H9 (cell line): ENCODE measurements around the gene HLA-DQA1. TPM values are rescaled to one million over a fixed set of nuclear protein-coding genes. Genes with fewer than 3 reads are reported as not detected.

Source experiments
- DNase-seq: peaks from one replicate; pipeline ENCODE4 v3.0.0-alpha.2; 2017
- H2AFZ ChIP-seq: one replicate; pipeline ENCODE4 v1.6.1; 2013; ENCODE audit warnings: mild to moderate bottlenecking, low read length, control low read depth, moderate library complexity
- H2AK5ac ChIP-seq: 2 replicates; pipeline ENCODE4 v1.6.1; 2013; ENCODE audit warnings: low read length, control low read depth, mixed read lengths; ENCODE audit not compliant: insufficient read length
- H2BK120ac ChIP-seq: one replicate; pipeline ENCODE4 v1.6.1; 2013; ENCODE audit warnings: low read depth, mild to moderate bottlenecking, low read length, control low read depth, inconsistent platforms; ENCODE audit not compliant: poor library complexity, severe bottlenecking
- H2BK12ac ChIP-seq: 2 replicates; pipeline ENCODE4 v1.6.1; 2013; ENCODE audit warnings: low read length, control low read depth, mixed read lengths, low read depth; ENCODE audit not compliant: insufficient read length
- H2BK15ac ChIP-seq: 2 replicates; pipeline ENCODE4 v1.6.1; 2013; ENCODE audit warnings: low read depth, low read length, control low read depth
- H2BK20ac ChIP-seq: one replicate; pipeline ENCODE4 v1.6.1; 2013; ENCODE audit warnings: low read depth, mild to moderate bottlenecking, low read length, control low read depth, inconsistent platforms; ENCODE audit not compliant: poor library complexity, severe bottlenecking
- H2BK5ac ChIP-seq: 2 replicates; pipeline ENCODE4 v1.6.1; 2013; ENCODE audit warnings: low read length, control low read depth, mixed read lengths; ENCODE audit not compliant: insufficient read length
- H3K14ac ChIP-seq: 2 replicates; pipeline ENCODE4 v1.6.1; 2013; ENCODE audit warnings: low read length, control low read depth; ENCODE audit not compliant: insufficient read depth
- H3K18ac ChIP-seq: 2 replicates; pipeline ENCODE4 v1.6.1; 2013; ENCODE audit warnings: low read depth, mild to moderate bottlenecking, mixed read lengths, low read length, control low read depth; ENCODE audit not compliant: insufficient read length
- H3K23ac ChIP-seq: 2 replicates; pipeline ENCODE4 v1.6.1; 2013; ENCODE audit warnings: low read length, control low read depth, mixed read lengths, low read depth; ENCODE audit not compliant: insufficient read length
- H3K23me2 ChIP-seq: 2 replicates; pipeline ENCODE4 v1.6.1; 2013; ENCODE audit warnings: low read depth, mild to moderate bottlenecking, mixed read lengths, low read length, control low read depth; ENCODE audit not compliant: insufficient read length, poor library complexity, severe bottlenecking
- H3K27ac ChIP-seq: 2 replicates; pipeline ENCODE4 v1.5.1; 2013; ENCODE audit warnings: low read length, control low read depth, mixed read lengths, low read depth; ENCODE audit not compliant: insufficient read length
- H3K27me3 ChIP-seq: 2 replicates; pipeline ENCODE4 v1.6.1; 2013; ENCODE audit warnings: low read length, control low read depth, inconsistent platforms; ENCODE audit not compliant: insufficient read depth
- H3K4ac ChIP-seq: 2 replicates; pipeline ENCODE4 v1.6.1; 2013; ENCODE audit warnings: low read depth, mild to moderate bottlenecking, control low read depth, inconsistent platforms, low read length, moderate library complexity
- H3K4me1 ChIP-seq: 2 replicates; pipeline ENCODE4 v1.6.1; 2013; ENCODE audit warnings: low read length, control low read depth, inconsistent platforms; ENCODE audit not compliant: insufficient read depth
- H3K4me2 ChIP-seq: 2 replicates; pipeline ENCODE4 v1.6.1; 2013; ENCODE audit warnings: low read length, control low read depth, mixed read lengths; ENCODE audit not compliant: insufficient read length, insufficient read depth
- H3K56ac ChIP-seq: 2 replicates; pipeline ENCODE4 v1.6.1; 2013; ENCODE audit warnings: low read depth, mild to moderate bottlenecking, mixed read lengths, low read length, control low read depth; ENCODE audit not compliant: insufficient read length
- H3K79me1 ChIP-seq: 2 replicates; pipeline ENCODE4 v1.6.1; 2013; ENCODE audit warnings: low read depth, mild to moderate bottlenecking, moderate library complexity, low read length, control low read depth, inconsistent platforms; ENCODE audit not compliant: insufficient read depth, poor library complexity, severe bottlenecking
- H3K79me2 ChIP-seq: 2 replicates; pipeline ENCODE4 v1.6.1; 2013; ENCODE audit warnings: low read length, control low read depth, inconsistent platforms; ENCODE audit not compliant: insufficient read depth
- H3K9ac ChIP-seq: 2 replicates; pipeline ENCODE4 v1.6.1; 2013; ENCODE audit warnings: low read length, control low read depth, mixed read lengths; ENCODE audit not compliant: insufficient read length; ENCODE audit errors: extremely low read depth
- H3K9me3 ChIP-seq: one replicate; pipeline ENCODE4 v1.6.1; 2013; ENCODE audit warnings: low read depth, low read length, inconsistent platforms; ENCODE audit not compliant: control insufficient read depth
- H3T11ph ChIP-seq: one replicate; pipeline ENCODE4 v1.6.1; 2013; ENCODE audit warnings: mild to moderate bottlenecking, low read length, control low read depth, inconsistent platforms
- H4K20me1 ChIP-seq: one replicate; pipeline ENCODE4 v1.6.1; 2013; ENCODE audit not compliant: control insufficient read depth, insufficient read length, insufficient read depth
- H4K5ac ChIP-seq: 2 replicates; pipeline ENCODE4 v1.6.1; 2013; ENCODE audit warnings: low read depth, mild to moderate bottlenecking, mixed read lengths, low read length, control low read depth; ENCODE audit not compliant: insufficient read length
- H4K8ac ChIP-seq: replicated peaks from 2 replicates; pipeline ENCODE4 v1.6.1; 2013; ENCODE audit warnings: low read length, control low read depth, mixed read lengths, low read depth; ENCODE audit not compliant: insufficient read length
- H4K91ac ChIP-seq: 2 replicates; pipeline ENCODE4 v1.6.1; 2013; ENCODE audit warnings: low read depth, mild to moderate bottlenecking, moderate library complexity, mixed read lengths, low read length, control low read depth; ENCODE audit not compliant: insufficient read length
- H3K27ac Mint-ChIP-seq, 3 experiments: 2 replicates in 2 of 3; 3 replicates in 1 of 3; pipeline ENCODE4 v1.8.0; 2020 to 2021; ENCODE audit warnings: mixed read lengths in 3 of 3, mild to moderate bottlenecking in 1 of 3, moderate library complexity in 1 of 3
- H3K27me3 Mint-ChIP-seq: 2 replicates; pipeline ENCODE4 v1.8.0; 2021; ENCODE audit warnings: low read depth, mild to moderate bottlenecking, moderate library complexity, mixed read lengths
- H3K36me3 Mint-ChIP-seq, 3 experiments: 2 replicates in 2 of 3; 3 replicates in 1 of 3; pipeline ENCODE4 v1.8.0; 2020 to 2021; ENCODE audit warnings: low read depth in 3 of 3, mixed read lengths in 3 of 3; ENCODE audit not compliant: insufficient read depth in 1 of 3
- H3K4me1 Mint-ChIP-seq, 2 experiments: 2 replicates each; pipeline ENCODE4 v1.8.0; 2020; ENCODE audit warnings: mixed read lengths in 2 of 2
- H3K4me3 Mint-ChIP-seq, 2 experiments: 2 replicates in 1 of 2; 3 replicates in 1 of 2; pipeline ENCODE4 v1.8.0; 2020 to 2021; ENCODE audit warnings: mild to moderate bottlenecking in 2 of 2, mixed read lengths in 2 of 2, moderate library complexity in 1 of 2
- H3K9me3 Mint-ChIP-seq, 2 experiments: 2 replicates in 1 of 2; 3 replicates in 1 of 2; pipeline ENCODE4 v1.8.0; 2020; ENCODE audit warnings: mild to moderate bottlenecking in 2 of 2, mixed read lengths in 2 of 2, moderate library complexity in 1 of 2
- CTCF ChIP-seq: fragments of 200-600 bp; sonication (generic); conservative IDR thresholded peaks from 3 replicates; pipeline ENCODE4 v1.8.0; 2021; ENCODE audit warnings: antibody characterized with exemption, mild to moderate bottlenecking
- WGBS: extraction: QIAGEN DNeasy Blood & Tissue Kit; methylation state at CpG from one replicate; pipeline ENCODE4 v1.1.7; 2013; ENCODE audit warnings: missing lambda C conversion rate, low lambda C conversion rate, mixed read lengths; ENCODE audit not compliant: insufficient read length; ENCODE audit errors: extremely low coverage; 5-methylcytosine and 5-hydroxymethylcytosine counted together
- total RNA-seq: library from RNA; stranded (reverse); gene quantifications from 2 replicates; pipeline ENCODE4 v1.2.1, GENCODE V29; 2021

HLA-DQA1 gene
- total RNA-seq, 1 experiment from 2014 or later, result 1.7 TPM

- Histone ChIP-seq H3K9ac (no peak overlapping the region), H3K79me1 (no peaks in the 10 kb centered on the region), H3K9me3 (no peaks in the 10 kb centered on the region), H2BK12ac (no peak overlapping the region), H3K27me3 (no peaks in the 10 kb centered on the region), H2BK20ac (no peak overlapping the region), H3K56ac (no peak overlapping the region), H4K91ac (no peak overlapping the region), H3K14ac (no peak overlapping the region), H2AFZ (no peak overlapping the region), H3K23ac (no peak overlapping the region), H3K27ac (no peak overlapping the region), H3K23me2 (no peaks in the 10 kb centered on the region), H4K5ac (no peak overlapping the region), H3K4ac (no peak overlapping the region), H4K20me1 (no peaks in the 10 kb centered on the region), H4K8ac (no peak overlapping the region), H3K4me1 (peaks cover 5% of the 10 kb centered on the region), H3T11ph (no peak overlapping the region), H3K79me2 (no peaks in the 10 kb centered on the region), H2BK120ac (no peak overlapping the region), H2BK5ac (no peak overlapping the region), H3K18ac (no peak overlapping the region), H3K4me2 (no peak overlapping the region), H2AK5ac (no peak overlapping the region), H2BK15ac (no peak overlapping the region)
- DNase-seq, result no peak
- no peak for TF ChIP-seq CTCF
- H3K4me1 Mint-ChIP-seq, result peaks cover 43 to 48% of the 10 kb centered on the region in 2 experiments
- peaks cover 0 to 2% of the 10 kb centered on the region in 2 experiments; a peak in 2 of 5 replicates for H3K9me3 Mint-ChIP-seq
- WGBS, result no CpG with 5 or more reads among the region's 4 CpGs
- peaks cover 10% of the 10 kb centered on the region for H3K27me3 Mint-ChIP-seq
- peaks cover 36 to 57% (median 36%) of the 10 kb centered on the region in 3 experiments for H3K36me3 Mint-ChIP-seq
- no peak overlapping the region for H3K4me3 Mint-ChIP-seq
- H3K27ac Mint-ChIP-seq, result peak overlapping the region in 2 of 3 experiments; percentile 14 to 19; a peak in 3 of 7 replicates
Measured at GRCh38 chr6:32659856-32660595, 22.8 kb downstream of the HLA-DQA1 start.
